Bronchial epithelial cell (primary cell): ENCODE measurements around the gene SCO1. TPM values are rescaled to one million over a fixed set of nuclear protein-coding genes. Genes with fewer than 3 reads are reported as not detected.
"Not testable (repeated sequence)": the region's sequence is repeated elsewhere in the genome, so short reads cannot be mapped to it uniquely, and the experiment has no call there.

Experiments used
- DNase-seq: peaks from one replicate; pipeline ENCODE4 v3.0.0-alpha.2; 2010; ENCODE audit warnings: low read depth
- FAIRE-seq: peaks from 2 replicates; lab custom pipeline; 2011; peaks lifted over from hg19 to GRCh38; lab: Jason Lieb, UNC
- H3K27me3 ChIP-seq: 2 replicates; pipeline ENCODE4 v1.5.1; 2011; ENCODE audit warnings: low read length; ENCODE audit not compliant: control insufficient read depth, insufficient read depth
- H3K36me3 ChIP-seq: 2 replicates; pipeline ENCODE4 v1.5.1; 2011; ENCODE audit warnings: low read length; ENCODE audit not compliant: control insufficient read depth, insufficient read depth
- H3K4me3 ChIP-seq: 2 replicates; pipeline ENCODE4 v1.5.1; 2011; ENCODE audit warnings: mild to moderate bottlenecking, low read depth, low read length, control low read depth
- total RNA-seq: library from RNA; depleted of rRNA; stranded (reverse); fragments of >200 nt; gene quantifications from 2 replicates; pipeline ENCODE4 v1.2.1, GENCODE V29; 2014
- TF ChIP-seq, protein P1 (sequence below): IDR thresholded peaks from 2 replicates; pipeline ENCODE4 v1.5.1; 2011; ENCODE audit warnings: mild to moderate bottlenecking, moderate library complexity, low read length, control low read depth, inconsistent platforms; ENCODE audit not compliant: insufficient read depth, severe bottlenecking

The SCO1 gene
- total RNA-seq, 1 donor from 2014 or later: 24.2 TPM

DNA sequence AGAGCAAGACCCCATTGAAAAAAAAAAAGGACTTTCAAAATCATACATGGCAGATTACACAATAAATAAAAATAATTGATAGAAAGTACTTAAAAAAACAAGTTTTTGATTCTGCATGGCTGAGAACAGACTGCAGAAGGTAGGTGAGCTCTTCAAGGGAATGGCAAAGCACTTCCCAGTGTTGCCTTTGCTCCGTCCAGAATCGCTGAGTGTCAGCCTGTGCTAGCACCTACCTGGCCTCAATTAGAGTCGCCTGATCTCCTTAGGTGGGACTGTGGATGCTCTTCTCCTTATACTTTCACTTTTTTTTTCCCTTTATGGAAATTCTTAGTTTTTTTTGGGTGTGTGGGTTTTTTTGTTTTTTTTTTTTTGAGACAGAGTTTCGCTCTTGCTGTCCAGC is 38.5 kb upstream of the SCO1 start:
- no peak overlapping the region for H3K4me3 ChIP-seq
- DNase-seq (no peak), FAIRE-seq (no peak)
- no peaks in the 10 kb centered on the region for H3K27me3 ChIP-seq
- H3K36me3 ChIP-seq: no peaks in the 10 kb centered on the region
- TF ChIP-seq, protein P1, sequence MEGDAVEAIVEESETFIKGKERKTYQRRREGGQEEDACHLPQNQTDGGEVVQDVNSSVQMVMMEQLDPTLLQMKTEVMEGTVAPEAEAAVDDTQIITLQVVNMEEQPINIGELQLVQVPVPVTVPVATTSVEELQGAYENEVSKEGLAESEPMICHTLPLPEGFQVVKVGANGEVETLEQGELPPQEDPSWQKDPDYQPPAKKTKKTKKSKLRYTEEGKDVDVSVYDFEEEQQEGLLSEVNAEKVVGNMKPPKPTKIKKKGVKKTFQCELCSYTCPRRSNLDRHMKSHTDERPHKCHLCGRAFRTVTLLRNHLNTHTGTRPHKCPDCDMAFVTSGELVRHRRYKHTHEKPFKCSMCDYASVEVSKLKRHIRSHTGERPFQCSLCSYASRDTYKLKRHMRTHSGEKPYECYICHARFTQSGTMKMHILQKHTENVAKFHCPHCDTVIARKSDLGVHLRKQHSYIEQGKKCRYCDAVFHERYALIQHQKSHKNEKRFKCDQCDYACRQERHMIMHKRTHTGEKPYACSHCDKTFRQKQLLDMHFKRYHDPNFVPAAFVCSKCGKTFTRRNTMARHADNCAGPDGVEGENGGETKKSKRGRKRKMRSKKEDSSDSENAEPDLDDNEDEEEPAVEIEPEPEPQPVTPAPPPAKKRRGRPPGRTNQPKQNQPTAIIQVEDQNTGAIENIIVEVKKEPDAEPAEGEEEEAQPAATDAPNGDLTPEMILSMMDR: no peak

DNA sequence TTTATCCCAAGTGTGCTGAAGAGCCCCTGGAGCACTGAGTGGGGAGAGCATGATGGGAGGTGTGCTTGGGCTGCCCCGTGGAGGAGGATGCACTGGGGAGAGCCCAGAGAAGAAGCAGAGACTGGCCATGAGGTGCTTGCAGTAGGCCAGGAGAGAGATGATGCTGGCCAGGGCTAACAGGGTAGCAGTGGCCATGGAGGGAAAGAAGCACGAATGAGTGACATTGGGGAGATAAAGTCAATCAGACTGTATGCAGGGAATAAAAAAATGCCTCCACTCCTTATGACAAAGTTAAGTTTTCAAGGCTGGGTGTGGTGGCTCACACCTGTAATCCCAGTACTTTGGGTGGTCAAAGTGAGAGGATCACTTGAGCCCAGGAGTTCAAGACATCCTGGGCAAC is 37.9 kb upstream of the SCO1 start:
- Histone ChIP-seq H3K4me3 (no peak overlapping the region), H3K27me3 (no peaks in the 10 kb centered on the region), H3K36me3 (no peaks in the 10 kb centered on the region)
- TF ChIP-seq, protein P1: no peak
- no peak for FAIRE-seq
- no peak for DNase-seq

DNA sequence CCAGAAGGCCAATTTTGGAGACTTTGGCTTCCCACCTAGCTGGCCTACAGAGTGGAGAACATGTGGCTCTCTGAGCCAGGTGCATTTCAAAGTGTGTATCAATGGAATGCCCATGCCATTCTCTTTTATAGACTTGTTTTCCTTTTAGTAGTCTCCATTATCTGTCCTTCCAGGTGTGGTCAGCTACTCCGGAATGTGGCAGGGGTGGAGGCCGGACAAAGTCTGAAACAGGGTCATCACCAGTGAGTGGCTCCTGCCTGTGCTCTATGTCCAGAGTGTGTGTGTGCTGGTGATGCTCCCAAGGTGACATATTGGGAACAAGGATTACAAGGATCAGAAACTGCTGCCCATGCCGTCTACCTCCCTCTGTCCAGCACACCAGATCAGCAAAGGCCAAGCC is 36.3 kb upstream of the SCO1 start:
- no peaks in the 10 kb centered on the region for H3K36me3 ChIP-seq
- DNase-seq (no peak), FAIRE-seq (no peak)
- H3K27me3 ChIP-seq: no peaks in the 10 kb centered on the region
- H3K4me3 ChIP-seq: no peak overlapping the region
- TF ChIP-seq, protein P1: no peak

DNA sequence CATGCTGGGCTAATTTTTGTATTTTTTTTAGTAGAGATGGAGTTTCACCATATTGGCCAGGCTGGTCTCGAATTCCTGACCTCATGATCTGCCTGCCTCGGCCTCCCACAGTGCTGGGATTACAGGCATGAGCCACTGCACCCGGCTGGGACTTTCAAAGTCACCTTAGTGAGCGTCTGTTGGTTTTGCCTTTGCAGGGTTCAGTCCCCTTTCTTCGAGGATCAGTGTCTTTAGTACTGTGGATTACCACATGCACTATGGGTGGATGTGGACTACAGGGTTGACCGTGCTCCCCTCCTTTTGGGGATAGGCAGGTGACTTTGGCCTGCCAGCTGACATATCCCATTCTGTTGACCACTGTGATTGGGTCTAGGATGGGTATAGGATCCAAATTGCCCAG is 34.8 kb upstream of the SCO1 start:
- DNase-seq, FAIRE-seq: not testable (repeated sequence)

DNA sequence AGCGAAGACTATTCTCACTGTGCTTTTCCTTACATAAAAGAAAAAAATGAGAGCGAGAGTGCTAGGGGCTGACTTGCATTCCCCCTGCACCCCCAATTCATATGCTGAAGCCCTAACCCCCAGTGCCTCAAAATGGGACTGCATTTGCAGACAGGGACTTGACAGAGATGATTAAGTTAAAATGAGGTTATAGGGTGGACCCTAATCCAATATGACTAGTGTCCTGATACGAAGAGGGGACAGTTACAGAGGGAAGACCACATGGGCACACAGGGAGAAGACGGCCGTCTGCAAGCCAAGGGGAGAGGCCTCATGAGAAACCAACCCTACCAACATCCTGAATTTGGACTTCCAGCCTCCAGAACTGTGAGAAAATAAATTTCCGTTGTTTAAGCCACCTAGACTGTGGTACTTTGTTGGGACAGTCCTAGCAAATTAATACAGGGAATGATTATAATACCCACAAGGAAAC is 34.1 kb upstream of the SCO1 start:
- FAIRE-seq: no peak
- TF ChIP-seq, protein P1: no peak
- H3K36me3 ChIP-seq: no peaks in the 10 kb centered on the region
- no peaks in the 10 kb centered on the region for H3K27me3 ChIP-seq
- no peak for DNase-seq
- H3K4me3 ChIP-seq: no peak overlapping the region

More for the DNA sequence above, 34.8 kb upstream of the SCO1 start:
- H3K36me3 ChIP-seq, H3K27me3 ChIP-seq, H3K4me3 ChIP-seq: not testable (repeated sequence)

DNA sequence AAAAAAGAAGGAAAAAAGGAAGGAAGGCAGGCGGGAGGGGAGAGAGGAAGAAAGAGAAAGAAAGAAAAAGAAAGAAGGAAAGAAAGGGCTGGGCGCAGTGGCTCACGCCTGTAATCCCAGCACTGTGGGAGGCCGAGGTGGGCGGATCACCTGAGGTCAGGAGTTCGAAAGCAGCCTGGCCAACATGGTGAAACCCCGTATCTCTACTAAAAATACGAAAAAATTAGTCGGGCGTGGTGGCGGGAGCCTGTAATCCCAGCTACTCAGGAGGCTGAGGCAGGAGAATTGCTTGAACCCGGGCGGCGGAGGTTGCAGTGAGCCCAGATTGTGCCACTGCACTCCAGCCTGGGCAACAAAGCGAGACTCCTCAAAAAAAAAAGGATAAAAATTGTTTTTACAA is 32.9 kb upstream of the SCO1 start:
- H3K27me3 ChIP-seq, FAIRE-seq, H3K36me3 ChIP-seq, DNase-seq: not testable (repeated sequence)
- H3K4me3 ChIP-seq: peak overlapping the region; percentile 60

DNA sequence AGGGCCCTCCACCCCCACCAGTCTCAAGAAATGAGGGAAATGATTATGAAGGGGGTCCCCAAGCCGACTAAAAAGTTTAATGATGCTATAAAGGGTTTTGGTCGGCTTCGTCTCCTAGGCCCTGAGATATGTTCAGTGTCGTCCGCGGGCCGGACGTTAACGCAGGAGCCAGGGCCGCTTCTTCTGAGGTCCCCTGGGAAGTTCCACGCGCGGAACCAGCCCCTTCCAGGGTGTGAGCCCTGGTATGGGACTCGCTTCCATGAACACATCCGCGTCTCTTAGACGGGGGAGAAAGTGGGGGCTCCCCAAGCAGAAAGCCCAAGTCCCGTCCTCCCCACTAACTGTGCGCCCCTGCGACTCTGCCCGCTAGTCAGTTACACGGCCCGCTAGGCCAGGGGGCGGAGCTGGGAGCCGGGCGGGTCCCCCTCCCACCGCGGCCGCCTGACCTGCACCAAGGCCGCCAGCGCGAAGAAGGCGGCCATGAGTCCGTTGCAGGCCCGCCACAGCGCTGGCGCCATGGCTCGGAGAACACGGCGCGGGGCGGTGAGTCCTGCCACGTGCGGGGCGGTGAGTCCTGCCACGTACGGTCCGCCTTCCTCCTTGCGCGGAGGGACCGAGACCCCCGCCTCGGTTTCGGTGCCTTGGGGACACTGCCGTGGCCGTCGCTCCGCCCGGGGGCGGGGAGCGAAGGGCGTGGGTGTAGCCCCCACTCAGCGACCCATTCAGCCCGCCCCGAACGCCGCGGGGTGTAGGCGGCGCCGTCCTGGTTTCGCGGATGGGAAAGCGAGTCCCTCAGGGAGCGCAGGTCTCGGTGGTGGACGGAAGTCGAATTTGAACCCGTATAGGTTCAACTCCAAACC is 32.2 kb upstream of the SCO1 start, which contains the start of gene TMEM220:
TMEM220 (minus strand) TSS at position 690 of the 860 bp plus-strand sequence; CDS start at position 518, 172 bp downstream.
- no peak for FAIRE-seq
- Histone ChIP-seq H3K36me3 (no peaks in the 10 kb centered on the region), H3K27me3 (no peaks in the 10 kb centered on the region), H3K4me3 (peak within 1 kb of the TSS; percentile 60)
- TF ChIP-seq, protein P1: no peak
- peak; percentile 19 for DNase-seq
